Activated CD8-positive, alpha-beta memory T cell treated with anti-CD3 and anti-CD28 coated beads for 24 hours (primary cell): ENCODE measurements around the gene FGGY.

ENCODE experiments used
- DNase-seq: peaks from one replicate; pipeline ENCODE4 v3.0.0-alpha.2; 2020

FGGY gene

GRCh38 chr1:59666106-59666505 lies 369.2 kb downstream of the FGGY start:
- DNase-seq = no peak

- no peak for DNase-seq
These were observed 370.1 kb downstream of the FGGY start for GRCh38 chr1:59667020-59667419.

GRCh38 chr1:59669752-59670312 lies 372.9 kb downstream of the FGGY start:
- DNase-seq = no peak

GRCh38 chr1:59670662-59671061 lies 373.8 kb downstream of the FGGY start:
- DNase-seq = no peak

GRCh38 chr1:59671066-59671952 lies 374.4 kb downstream of the FGGY start:
- no peak for DNase-seq

GRCh38 chr1:59671953-59672305 lies 375.0 kb downstream of the FGGY start:
- no peak for DNase-seq

- no peak for DNase-seq
These were observed 376.1 kb downstream of the FGGY start for GRCh38 chr1:59672851-59673572.

- DNase-seq = no peak
These were observed 376.9 kb downstream of the FGGY start for GRCh38 chr1:59673573-59674450.

GRCh38 chr1:59674595-59674994 lies 377.7 kb downstream of the FGGY start:
- no peak for DNase-seq

GRCh38 chr1:59675936-59676335 lies 379.0 kb downstream of the FGGY start:
- DNase-seq = no peak

- DNase-seq = no peak
These were observed 381.1 kb downstream of the FGGY start for GRCh38 chr1:59678040-59678439.

- DNase-seq = no peak
These were observed 381.8 kb downstream of the FGGY start for GRCh38 chr1:59678493-59679228.

GRCh38 chr1:59680044-59680443 lies 383.1 kb downstream of the FGGY start:
- DNase-seq = no peak

GRCh38 chr1:59682396-59683080 lies 385.6 kb downstream of the FGGY start:
- DNase-seq = no peak

GRCh38 chr1:59683197-59683596 lies 386.3 kb downstream of the FGGY start:
- no peak for DNase-seq

GRCh38 chr1:59684698-59685097 lies 387.8 kb downstream of the FGGY start:
- DNase-seq = no peak

- DNase-seq = no peak
These were observed 388.2 kb downstream of the FGGY start for GRCh38 chr1:59685101-59685500.

GRCh38 chr1:59685666-59686065 lies 388.8 kb downstream of the FGGY start:
- no peak for DNase-seq

- DNase-seq = no peak
These were observed 389.3 kb downstream of the FGGY start for GRCh38 chr1:59686170-59686569.

- DNase-seq = no peak
These were observed 389.7 kb downstream of the FGGY start for GRCh38 chr1:59686574-59686973.

GRCh38 chr1:59687081-59687480 lies 390.2 kb downstream of the FGGY start:
- DNase-seq = no peak

- DNase-seq = no peak
These were observed 392.1 kb downstream of the FGGY start for GRCh38 chr1:59688976-59689375.
